Osteoblast (primary cell): ENCODE data around the gene SLC2A9. TPM values are rescaled to one million over a fixed set of nuclear protein-coding genes. Genes with fewer than 3 reads are reported as not detected.

ENCODE experiments used
- DNase-seq: peaks from one replicate; pipeline ENCODE4 v3.0.0; 2011; ENCODE audit warnings: low spot score, mixed read lengths; ENCODE audit not compliant: insufficient read length; ENCODE audit errors: missing footprints
- H2AFZ ChIP-seq: 2 replicates; pipeline ENCODE4 v1.6.0; 2011; ENCODE audit warnings: mild to moderate bottlenecking, low read length
- H3K27ac ChIP-seq: 2 replicates; pipeline ENCODE4 v1.5.1; 2011; ENCODE audit warnings: mild to moderate bottlenecking, low read depth, low read length, moderate library complexity
- H3K27me3 ChIP-seq: 2 replicates; pipeline ENCODE4 v1.6.0; 2012; ENCODE audit warnings: mild to moderate bottlenecking, control low read depth, inconsistent platforms, low read length, moderate library complexity; ENCODE audit not compliant: insufficient read depth
- H3K36me3 ChIP-seq: 2 replicates; pipeline ENCODE4 v1.5.1; 2011; ENCODE audit warnings: mild to moderate bottlenecking, low read length, control low read depth, moderate library complexity; ENCODE audit not compliant: insufficient read depth
- H3K4me1 ChIP-seq: 2 replicates; pipeline ENCODE4 v1.5.1; 2011; ENCODE audit warnings: mild to moderate bottlenecking, low read length, control low read depth, moderate library complexity; ENCODE audit not compliant: insufficient read depth
- H3K4me2 ChIP-seq: 2 replicates; pipeline ENCODE4 v1.6.0; 2011; ENCODE audit warnings: mild to moderate bottlenecking, low read length; ENCODE audit not compliant: insufficient read depth
- H3K4me3 ChIP-seq: fragments of 200-600 bp; sonication (generic); 3 replicates; pipeline ENCODE4 v1.5.1; 2012; ENCODE audit warnings: mild to moderate bottlenecking, low read length, inconsistent platforms; ENCODE audit not compliant: insufficient read depth
- H3K79me2 ChIP-seq: 2 replicates; pipeline ENCODE4 v1.6.0; 2012; ENCODE audit warnings: mild to moderate bottlenecking, low read length, control low read depth, inconsistent platforms; ENCODE audit not compliant: insufficient read depth
- H3K9me3 ChIP-seq: 2 replicates; pipeline ENCODE4 v1.5.1; 2011; ENCODE audit warnings: low read depth, low read length, control low read depth
- H4K20me1 ChIP-seq: 2 replicates; pipeline ENCODE4 v1.6.0; 2012; ENCODE audit warnings: mild to moderate bottlenecking, low read length, control low read depth; ENCODE audit not compliant: insufficient read depth
- total RNA-seq: library from RNA; depleted of rRNA; stranded (reverse); fragments of >200 nt; gene quantifications from 2 replicates; pipeline ENCODE4 v1.2.3, GENCODE V29; 2012
- TF ChIP-seq, protein P1 (sequence below): IDR thresholded peaks from 2 replicates; pipeline ENCODE4 v1.5.1; 2011; ENCODE audit warnings: mild to moderate bottlenecking, low read depth, low read length, moderate library complexity; ENCODE audit errors: extremely low read depth

The SLC2A9 gene
- total RNA-seq, 1 donor = 2.5 TPM

DNA sequence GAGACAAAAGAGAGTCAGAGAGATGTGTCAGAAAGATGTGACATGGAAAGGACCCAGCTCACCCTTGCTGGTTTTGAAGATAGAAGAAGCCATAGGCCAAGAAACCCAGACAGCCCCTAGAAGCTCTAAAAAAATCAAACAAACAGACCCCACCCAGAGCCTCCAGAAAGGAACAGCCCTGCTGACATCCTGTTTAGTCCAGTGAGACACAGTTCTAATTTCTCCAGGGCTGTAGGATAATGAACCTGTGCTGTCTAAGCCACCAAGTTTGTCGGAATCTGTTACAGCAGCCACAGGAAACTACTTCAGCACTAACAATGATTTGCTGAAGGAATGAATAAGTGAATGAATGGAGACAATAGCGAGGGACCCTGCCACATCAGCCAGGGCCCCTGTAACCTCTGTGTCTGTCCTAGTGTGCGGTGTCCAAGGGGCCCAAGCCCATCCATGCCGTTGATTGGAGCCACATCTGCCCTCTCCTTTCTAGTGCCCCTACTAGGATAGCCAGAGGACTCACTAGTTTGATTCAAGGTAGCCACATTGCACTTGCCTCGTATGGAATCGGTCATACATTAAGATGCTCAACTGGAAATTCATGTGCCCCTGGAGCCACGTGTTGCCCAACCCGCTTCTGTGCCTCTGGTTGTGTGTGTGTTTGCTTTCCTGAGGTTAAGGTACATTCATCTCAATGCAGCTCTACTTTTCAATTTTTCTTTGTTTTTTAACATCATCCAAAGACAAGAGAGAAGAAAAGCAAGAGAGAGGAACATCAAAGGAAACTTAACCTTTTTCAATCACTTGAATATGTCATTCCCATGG lies 32.5 kb upstream of the SLC2A9 start:
- no peak overlapping the region for H2AFZ ChIP-seq
- H3K9me3 ChIP-seq = no peaks in the 10 kb centered on the region
- no peaks in the 10 kb centered on the region for H3K4me1 ChIP-seq
- H4K20me1 ChIP-seq = peaks cover 3% of the 10 kb centered on the region
- no peak overlapping the region for H3K4me2 ChIP-seq
- no peaks in the 10 kb centered on the region for H3K36me3 ChIP-seq
- TF ChIP-seq, protein P1, sequence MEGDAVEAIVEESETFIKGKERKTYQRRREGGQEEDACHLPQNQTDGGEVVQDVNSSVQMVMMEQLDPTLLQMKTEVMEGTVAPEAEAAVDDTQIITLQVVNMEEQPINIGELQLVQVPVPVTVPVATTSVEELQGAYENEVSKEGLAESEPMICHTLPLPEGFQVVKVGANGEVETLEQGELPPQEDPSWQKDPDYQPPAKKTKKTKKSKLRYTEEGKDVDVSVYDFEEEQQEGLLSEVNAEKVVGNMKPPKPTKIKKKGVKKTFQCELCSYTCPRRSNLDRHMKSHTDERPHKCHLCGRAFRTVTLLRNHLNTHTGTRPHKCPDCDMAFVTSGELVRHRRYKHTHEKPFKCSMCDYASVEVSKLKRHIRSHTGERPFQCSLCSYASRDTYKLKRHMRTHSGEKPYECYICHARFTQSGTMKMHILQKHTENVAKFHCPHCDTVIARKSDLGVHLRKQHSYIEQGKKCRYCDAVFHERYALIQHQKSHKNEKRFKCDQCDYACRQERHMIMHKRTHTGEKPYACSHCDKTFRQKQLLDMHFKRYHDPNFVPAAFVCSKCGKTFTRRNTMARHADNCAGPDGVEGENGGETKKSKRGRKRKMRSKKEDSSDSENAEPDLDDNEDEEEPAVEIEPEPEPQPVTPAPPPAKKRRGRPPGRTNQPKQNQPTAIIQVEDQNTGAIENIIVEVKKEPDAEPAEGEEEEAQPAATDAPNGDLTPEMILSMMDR = no peak
- no peak for DNase-seq
- no peak overlapping the region for H3K27ac ChIP-seq
- no peaks in the 10 kb centered on the region for H3K27me3 ChIP-seq
- no peak overlapping the region for H3K4me3 ChIP-seq
- H3K79me2 ChIP-seq = no peaks in the 10 kb centered on the region

DNA sequence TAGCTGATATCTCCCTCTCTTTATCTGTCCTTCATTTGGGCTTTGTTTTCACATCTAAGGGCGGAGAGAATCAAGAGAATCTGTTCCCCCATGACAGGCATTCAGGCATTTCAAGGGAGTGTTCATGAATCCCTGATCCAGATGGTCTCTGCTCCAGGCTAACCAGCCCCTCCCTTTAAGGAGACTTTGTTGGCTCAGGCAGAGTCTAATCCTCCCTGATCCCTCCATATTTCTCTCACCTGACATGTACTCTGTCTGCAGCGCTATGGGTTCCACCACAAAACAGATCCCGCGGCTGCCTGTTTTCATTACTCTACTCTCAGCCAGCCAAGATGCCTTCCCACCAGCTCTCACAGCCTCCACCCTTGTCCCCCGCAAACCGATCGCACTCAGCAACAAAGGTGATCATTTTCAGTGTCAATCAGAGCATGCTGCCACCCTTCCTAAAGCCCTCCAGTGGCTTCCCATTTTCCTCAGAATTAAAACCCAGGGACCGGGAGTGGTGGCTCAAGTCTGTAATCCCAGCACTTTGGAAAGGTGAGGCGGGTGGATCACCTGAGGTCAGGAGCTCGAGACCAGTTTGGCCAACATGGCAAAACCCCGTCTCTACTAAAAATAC lies 30.3 kb upstream of the SLC2A9 start:
- Histone ChIP-seq H3K4me2 (no peak overlapping the region), H3K79me2 (no peaks in the 10 kb centered on the region), H2AFZ (no peak overlapping the region), H3K27ac (no peak overlapping the region), H3K4me3 (no peak overlapping the region), H3K36me3 (no peaks in the 10 kb centered on the region), H4K20me1 (no peaks in the 10 kb centered on the region), H3K4me1 (no peaks in the 10 kb centered on the region), H3K9me3 (no peaks in the 10 kb centered on the region), H3K27me3 (no peaks in the 10 kb centered on the region)
- TF ChIP-seq, protein P1 = no peak
- no peak for DNase-seq

DNA sequence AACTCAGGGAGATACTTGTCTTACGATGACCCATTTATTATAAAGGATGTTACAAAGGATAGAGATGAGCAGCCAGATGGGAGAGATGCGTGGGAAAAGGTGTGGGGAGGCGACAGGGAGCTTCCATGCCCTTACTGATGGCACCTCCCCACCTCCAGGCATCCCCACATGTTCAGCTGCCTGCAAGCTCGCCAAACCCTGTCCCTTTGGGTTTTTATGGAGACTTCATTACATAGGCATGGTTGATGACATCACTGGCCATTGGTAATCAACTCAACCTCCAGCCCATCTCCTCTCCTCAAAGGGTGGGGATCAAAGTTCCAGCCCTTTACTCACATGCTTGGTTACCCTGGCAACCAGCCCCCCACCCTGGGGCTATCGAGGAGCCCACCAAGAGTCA lies 29.4 kb upstream of the SLC2A9 start:
- H3K27ac ChIP-seq = no peak overlapping the region

DNA sequence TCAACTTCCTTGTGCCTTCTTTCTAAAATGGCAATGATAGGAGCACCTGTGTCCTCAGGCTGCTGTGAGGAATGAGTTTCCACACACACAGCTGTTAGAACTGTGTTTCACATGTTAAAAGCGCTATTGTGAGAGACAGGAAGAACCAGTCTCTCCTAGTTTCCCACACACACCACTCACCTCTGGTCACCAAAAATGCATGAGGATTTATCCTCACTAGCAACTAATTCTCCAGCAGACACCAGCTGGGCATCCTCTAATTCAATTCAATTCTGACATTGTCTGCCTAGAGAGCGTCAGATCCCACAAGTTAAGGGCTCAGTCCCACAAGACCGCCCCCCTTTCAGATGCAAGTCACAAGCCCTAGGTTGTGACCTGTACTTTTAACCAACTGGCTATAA lies 29.0 kb upstream of the SLC2A9 start:
- Histone ChIP-seq H3K27ac (no peak overlapping the region), H3K36me3 (no peaks in the 10 kb centered on the region), H3K79me2 (no peaks in the 10 kb centered on the region), H2AFZ (no peak overlapping the region), H3K4me2 (no peak overlapping the region), H4K20me1 (no peaks in the 10 kb centered on the region), H3K9me3 (no peaks in the 10 kb centered on the region), H3K27me3 (no peaks in the 10 kb centered on the region), H3K4me1 (no peaks in the 10 kb centered on the region), H3K4me3 (no peak overlapping the region)
- TF ChIP-seq, protein P1 = no peak
- no peak for DNase-seq

More for the DNA sequence above, 29.4 kb upstream of the SLC2A9 start:
- Histone ChIP-seq H4K20me1 (no peaks in the 10 kb centered on the region), H3K79me2 (no peaks in the 10 kb centered on the region), H3K9me3 (no peaks in the 10 kb centered on the region), H3K4me1 (no peaks in the 10 kb centered on the region), H3K4me2 (no peak overlapping the region), H2AFZ (no peak overlapping the region), H3K27me3 (no peaks in the 10 kb centered on the region), H3K36me3 (no peaks in the 10 kb centered on the region), H3K4me3 (no peak overlapping the region)
- TF ChIP-seq, protein P1 = no peak
- DNase-seq = no peak
